H9 (cell line): ENCODE results near the gene HHAT. TPM values are rescaled to one million over a fixed set of nuclear protein-coding genes. Genes with fewer than 3 reads are reported as not detected.

ENCODE experiments used
- DNase-seq: peaks from one replicate; pipeline ENCODE4 v3.0.0-alpha.2; 2017
- H2AFZ ChIP-seq: one replicate; pipeline ENCODE4 v1.6.1; 2013; ENCODE audit warnings: mild to moderate bottlenecking, low read length, control low read depth, moderate library complexity
- H2AK5ac ChIP-seq: 2 replicates; pipeline ENCODE4 v1.6.1; 2013; ENCODE audit warnings: low read length, control low read depth, mixed read lengths; ENCODE audit not compliant: insufficient read length
- H2BK120ac ChIP-seq: one replicate; pipeline ENCODE4 v1.6.1; 2013; ENCODE audit warnings: low read depth, mild to moderate bottlenecking, low read length, control low read depth, inconsistent platforms; ENCODE audit not compliant: poor library complexity, severe bottlenecking
- H2BK12ac ChIP-seq: 2 replicates; pipeline ENCODE4 v1.6.1; 2013; ENCODE audit warnings: low read length, control low read depth, mixed read lengths, low read depth; ENCODE audit not compliant: insufficient read length
- H2BK15ac ChIP-seq: 2 replicates; pipeline ENCODE4 v1.6.1; 2013; ENCODE audit warnings: low read depth, low read length, control low read depth
- H2BK20ac ChIP-seq: one replicate; pipeline ENCODE4 v1.6.1; 2013; ENCODE audit warnings: low read depth, mild to moderate bottlenecking, low read length, control low read depth, inconsistent platforms; ENCODE audit not compliant: poor library complexity, severe bottlenecking
- H2BK5ac ChIP-seq: 2 replicates; pipeline ENCODE4 v1.6.1; 2013; ENCODE audit warnings: low read length, control low read depth, mixed read lengths; ENCODE audit not compliant: insufficient read length
- H3K14ac ChIP-seq: 2 replicates; pipeline ENCODE4 v1.6.1; 2013; ENCODE audit warnings: low read length, control low read depth; ENCODE audit not compliant: insufficient read depth
- H3K18ac ChIP-seq: 2 replicates; pipeline ENCODE4 v1.6.1; 2013; ENCODE audit warnings: low read depth, mild to moderate bottlenecking, mixed read lengths, low read length, control low read depth; ENCODE audit not compliant: insufficient read length
- H3K23ac ChIP-seq: 2 replicates; pipeline ENCODE4 v1.6.1; 2013; ENCODE audit warnings: low read length, control low read depth, mixed read lengths, low read depth; ENCODE audit not compliant: insufficient read length
- H3K23me2 ChIP-seq: 2 replicates; pipeline ENCODE4 v1.6.1; 2013; ENCODE audit warnings: low read depth, mild to moderate bottlenecking, mixed read lengths, low read length, control low read depth; ENCODE audit not compliant: insufficient read length, poor library complexity, severe bottlenecking
- H3K27ac ChIP-seq: 2 replicates; pipeline ENCODE4 v1.5.1; 2013; ENCODE audit warnings: low read length, control low read depth, mixed read lengths, low read depth; ENCODE audit not compliant: insufficient read length
- H3K27me3 ChIP-seq: 2 replicates; pipeline ENCODE4 v1.6.1; 2013; ENCODE audit warnings: low read length, control low read depth, inconsistent platforms; ENCODE audit not compliant: insufficient read depth
- H3K4ac ChIP-seq: 2 replicates; pipeline ENCODE4 v1.6.1; 2013; ENCODE audit warnings: low read depth, mild to moderate bottlenecking, control low read depth, inconsistent platforms, low read length, moderate library complexity
- H3K4me1 ChIP-seq: 2 replicates; pipeline ENCODE4 v1.6.1; 2013; ENCODE audit warnings: low read length, control low read depth, inconsistent platforms; ENCODE audit not compliant: insufficient read depth
- H3K4me2 ChIP-seq: 2 replicates; pipeline ENCODE4 v1.6.1; 2013; ENCODE audit warnings: low read length, control low read depth, mixed read lengths; ENCODE audit not compliant: insufficient read length, insufficient read depth
- H3K56ac ChIP-seq: 2 replicates; pipeline ENCODE4 v1.6.1; 2013; ENCODE audit warnings: low read depth, mild to moderate bottlenecking, mixed read lengths, low read length, control low read depth; ENCODE audit not compliant: insufficient read length
- H3K79me1 ChIP-seq: 2 replicates; pipeline ENCODE4 v1.6.1; 2013; ENCODE audit warnings: low read depth, mild to moderate bottlenecking, moderate library complexity, low read length, control low read depth, inconsistent platforms; ENCODE audit not compliant: insufficient read depth, poor library complexity, severe bottlenecking
- H3K79me2 ChIP-seq: 2 replicates; pipeline ENCODE4 v1.6.1; 2013; ENCODE audit warnings: low read length, control low read depth, inconsistent platforms; ENCODE audit not compliant: insufficient read depth
- H3K9ac ChIP-seq: 2 replicates; pipeline ENCODE4 v1.6.1; 2013; ENCODE audit warnings: low read length, control low read depth, mixed read lengths; ENCODE audit not compliant: insufficient read length; ENCODE audit errors: extremely low read depth
- H3K9me3 ChIP-seq: one replicate; pipeline ENCODE4 v1.6.1; 2013; ENCODE audit warnings: low read depth, low read length, inconsistent platforms; ENCODE audit not compliant: control insufficient read depth
- H3T11ph ChIP-seq: one replicate; pipeline ENCODE4 v1.6.1; 2013; ENCODE audit warnings: mild to moderate bottlenecking, low read length, control low read depth, inconsistent platforms
- H4K20me1 ChIP-seq: one replicate; pipeline ENCODE4 v1.6.1; 2013; ENCODE audit not compliant: control insufficient read depth, insufficient read length, insufficient read depth
- H4K5ac ChIP-seq: 2 replicates; pipeline ENCODE4 v1.6.1; 2013; ENCODE audit warnings: low read depth, mild to moderate bottlenecking, mixed read lengths, low read length, control low read depth; ENCODE audit not compliant: insufficient read length
- H4K8ac ChIP-seq: replicated peaks from 2 replicates; pipeline ENCODE4 v1.6.1; 2013; ENCODE audit warnings: low read length, control low read depth, mixed read lengths, low read depth; ENCODE audit not compliant: insufficient read length
- H4K91ac ChIP-seq: 2 replicates; pipeline ENCODE4 v1.6.1; 2013; ENCODE audit warnings: low read depth, mild to moderate bottlenecking, moderate library complexity, mixed read lengths, low read length, control low read depth; ENCODE audit not compliant: insufficient read length
- H3K27ac Mint-ChIP-seq, 3 experiments: 2 replicates in 2 of 3; 3 replicates in 1 of 3; pipeline ENCODE4 v1.8.0; 2020 to 2021; ENCODE audit warnings: mixed read lengths in 3 of 3, mild to moderate bottlenecking in 1 of 3, moderate library complexity in 1 of 3
- H3K27me3 Mint-ChIP-seq: 2 replicates; pipeline ENCODE4 v1.8.0; 2021; ENCODE audit warnings: low read depth, mild to moderate bottlenecking, moderate library complexity, mixed read lengths
- H3K36me3 Mint-ChIP-seq, 3 experiments: 2 replicates in 2 of 3; 3 replicates in 1 of 3; pipeline ENCODE4 v1.8.0; 2020 to 2021; ENCODE audit warnings: low read depth in 3 of 3, mixed read lengths in 3 of 3; ENCODE audit not compliant: insufficient read depth in 1 of 3
- H3K4me1 Mint-ChIP-seq, 2 experiments: 2 replicates each; pipeline ENCODE4 v1.8.0; 2020; ENCODE audit warnings: mixed read lengths in 2 of 2
- H3K4me3 Mint-ChIP-seq, 2 experiments: 2 replicates in 1 of 2; 3 replicates in 1 of 2; pipeline ENCODE4 v1.8.0; 2020 to 2021; ENCODE audit warnings: mild to moderate bottlenecking in 2 of 2, mixed read lengths in 2 of 2, moderate library complexity in 1 of 2
- H3K9me3 Mint-ChIP-seq, 2 experiments: 2 replicates in 1 of 2; 3 replicates in 1 of 2; pipeline ENCODE4 v1.8.0; 2020; ENCODE audit warnings: mild to moderate bottlenecking in 2 of 2, mixed read lengths in 2 of 2, moderate library complexity in 1 of 2
- CTCF ChIP-seq: fragments of 200-600 bp; sonication (generic); conservative IDR thresholded peaks from 3 replicates; pipeline ENCODE4 v1.8.0; 2021; ENCODE audit warnings: antibody characterized with exemption, mild to moderate bottlenecking
- WGBS: extraction: QIAGEN DNeasy Blood & Tissue Kit; methylation state at CpG from one replicate; pipeline ENCODE4 v1.1.7; 2013; ENCODE audit warnings: missing lambda C conversion rate, low lambda C conversion rate, mixed read lengths; ENCODE audit not compliant: insufficient read length; ENCODE audit errors: extremely low coverage; 5-methylcytosine and 5-hydroxymethylcytosine counted together
- total RNA-seq: library from RNA; stranded (reverse); gene quantifications from 2 replicates; pipeline ENCODE4 v1.2.1, GENCODE V29; 2021

HHAT gene
- total RNA-seq, 1 experiment from 2014 or later: 0.48 TPM

GRCh38 chr1:210340841-210341240 lies 12.1 kb downstream of the HHAT start:
- Histone ChIP-seq H3K14ac (no peak overlapping the region), H3K4ac (no peak overlapping the region), H2BK5ac (no peak overlapping the region), H4K20me1 (no peaks in the 10 kb centered on the region), H4K8ac (no peak overlapping the region), H2BK12ac (no peak overlapping the region), H3T11ph (no peak overlapping the region), H3K23me2 (no peaks in the 10 kb centered on the region), H2BK15ac (no peak overlapping the region), H3K18ac (no peak overlapping the region), H3K56ac (no peak overlapping the region), H2AK5ac (no peak overlapping the region), H3K27me3 (no peaks in the 10 kb centered on the region), H3K79me2 (no peaks in the 10 kb centered on the region), H3K9ac (no peak overlapping the region), H2AFZ (no peak overlapping the region), H3K23ac (no peak overlapping the region), H3K4me1 (no peaks in the 10 kb centered on the region), H4K91ac (no peak overlapping the region), H2BK20ac (no peak overlapping the region), H3K4me2 (no peak overlapping the region), H3K27ac (no peak overlapping the region), H2BK120ac (no peak overlapping the region), H3K79me1 (no peaks in the 10 kb centered on the region), H3K9me3 (no peaks in the 10 kb centered on the region), H4K5ac (no peak overlapping the region)
- no peak for DNase-seq
- no peaks in the 10 kb centered on the region for H3K36me3 Mint-ChIP-seq
- H3K27me3 Mint-ChIP-seq: peaks cover 55% of the 10 kb centered on the region
- no CpG with 5 or more reads among the region's 2 CpGs for WGBS
- no peak overlapping the region for H3K27ac Mint-ChIP-seq
- H3K4me3 Mint-ChIP-seq: no peak overlapping the region
- no peaks in the 10 kb centered on the region for H3K9me3 Mint-ChIP-seq
- no peak for TF ChIP-seq CTCF
- no peaks in the 10 kb centered on the region; a peak in 1 of 4 replicates for H3K4me1 Mint-ChIP-seq
